ENCODE measurements around the gene JAKMIP1.
"Not testable (repeated sequence)": the region's sequence is repeated elsewhere in the genome, so short reads cannot be mapped to it uniquely, and the experiment has no call there.

The JAKMIP1 gene

DNA sequence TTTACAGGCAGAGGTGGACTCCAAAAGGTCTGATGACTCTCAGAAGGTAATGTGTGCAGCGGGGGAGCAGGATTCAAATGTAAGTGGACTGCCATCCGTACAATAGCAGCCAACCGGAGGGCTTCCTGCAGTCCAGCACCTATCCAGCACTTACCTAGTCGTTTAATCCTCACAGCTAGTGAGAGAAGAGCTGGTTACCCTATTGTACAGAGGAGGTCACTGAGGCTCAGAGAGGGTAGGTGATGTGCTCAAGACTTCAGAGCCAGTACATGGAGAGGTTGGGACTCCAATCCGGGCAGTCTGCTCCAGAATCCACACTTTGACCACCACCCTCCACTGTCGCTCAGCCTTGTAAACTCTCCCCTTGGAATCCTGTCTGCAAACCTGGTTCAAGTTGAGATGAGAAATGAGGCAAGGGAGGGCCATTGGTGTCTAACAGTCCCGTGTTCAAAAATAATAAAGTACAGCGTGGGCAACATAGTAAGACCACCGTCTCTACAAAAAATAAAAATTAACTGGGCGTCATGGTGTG lies 22.5 kb upstream of the JAKMIP1 start:
- TF ChIP-seq, protein P1, sequence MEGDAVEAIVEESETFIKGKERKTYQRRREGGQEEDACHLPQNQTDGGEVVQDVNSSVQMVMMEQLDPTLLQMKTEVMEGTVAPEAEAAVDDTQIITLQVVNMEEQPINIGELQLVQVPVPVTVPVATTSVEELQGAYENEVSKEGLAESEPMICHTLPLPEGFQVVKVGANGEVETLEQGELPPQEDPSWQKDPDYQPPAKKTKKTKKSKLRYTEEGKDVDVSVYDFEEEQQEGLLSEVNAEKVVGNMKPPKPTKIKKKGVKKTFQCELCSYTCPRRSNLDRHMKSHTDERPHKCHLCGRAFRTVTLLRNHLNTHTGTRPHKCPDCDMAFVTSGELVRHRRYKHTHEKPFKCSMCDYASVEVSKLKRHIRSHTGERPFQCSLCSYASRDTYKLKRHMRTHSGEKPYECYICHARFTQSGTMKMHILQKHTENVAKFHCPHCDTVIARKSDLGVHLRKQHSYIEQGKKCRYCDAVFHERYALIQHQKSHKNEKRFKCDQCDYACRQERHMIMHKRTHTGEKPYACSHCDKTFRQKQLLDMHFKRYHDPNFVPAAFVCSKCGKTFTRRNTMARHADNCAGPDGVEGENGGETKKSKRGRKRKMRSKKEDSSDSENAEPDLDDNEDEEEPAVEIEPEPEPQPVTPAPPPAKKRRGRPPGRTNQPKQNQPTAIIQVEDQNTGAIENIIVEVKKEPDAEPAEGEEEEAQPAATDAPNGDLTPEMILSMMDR (IDR thresholded peaks at IDR 0.05; ENCODE audit: insufficient read depth, low read depth, low read length, missing control alignments) = no peak
- no peak overlapping the region for H3K4me3 ChIP-seq (ENCODE audit: low read length)
- no peak for DNase-seq (ENCODE audit: low read depth)

DNA sequence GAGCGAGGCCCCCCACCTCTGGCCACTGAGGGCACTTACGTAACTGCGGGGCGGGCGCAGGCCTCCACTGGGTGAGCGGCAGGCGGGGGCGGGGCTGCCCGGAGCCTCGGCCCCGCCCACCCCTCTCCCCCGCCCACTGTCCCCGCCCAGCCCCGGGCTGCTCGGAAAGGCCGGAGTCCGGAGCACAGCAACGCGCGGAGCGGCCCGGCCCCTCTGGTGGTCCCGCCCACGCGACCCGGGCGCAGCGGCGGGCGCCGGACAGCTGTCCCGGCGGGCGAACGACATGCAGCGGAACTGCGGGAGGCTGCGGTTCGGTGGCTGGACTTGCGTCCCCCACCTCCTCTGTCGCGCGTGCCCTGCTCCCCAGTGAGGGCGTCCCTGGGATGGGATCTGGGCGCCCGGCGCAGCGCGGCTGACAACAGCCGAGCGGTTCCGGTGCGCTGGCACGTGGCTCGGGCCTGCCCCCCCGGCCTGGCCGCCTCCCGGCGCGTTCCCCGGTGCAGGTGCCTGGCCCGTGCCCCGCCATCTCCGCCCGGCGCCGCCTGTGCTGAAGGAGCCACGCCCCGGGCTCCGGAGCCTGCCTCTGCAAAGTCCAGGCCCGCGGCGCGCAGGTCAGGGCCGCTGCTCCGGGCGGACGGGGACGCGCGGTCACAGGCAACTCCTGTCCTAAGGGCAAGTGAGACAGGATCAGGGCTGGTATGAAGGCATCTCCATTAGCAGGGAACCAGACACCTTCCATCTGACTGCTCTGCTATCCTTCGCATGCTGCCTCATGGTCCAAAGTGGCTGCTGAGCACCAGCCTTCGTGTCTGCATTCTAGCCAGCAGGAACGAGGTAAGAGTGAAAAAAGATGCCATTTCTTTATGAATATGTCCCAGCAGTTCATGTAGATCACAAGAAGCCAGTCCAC lies 21.8 kb upstream of the JAKMIP1 start:
- TF ChIP-seq, protein P1 (IDR thresholded peaks at IDR 0.05; ENCODE audit: insufficient read depth, low read depth, low read length, missing control alignments) = no peak
- DNase-seq (ENCODE audit: low read depth) = peak; percentile 5
- no peak overlapping the region for H3K4me3 ChIP-seq (ENCODE audit: low read length)

DNA sequence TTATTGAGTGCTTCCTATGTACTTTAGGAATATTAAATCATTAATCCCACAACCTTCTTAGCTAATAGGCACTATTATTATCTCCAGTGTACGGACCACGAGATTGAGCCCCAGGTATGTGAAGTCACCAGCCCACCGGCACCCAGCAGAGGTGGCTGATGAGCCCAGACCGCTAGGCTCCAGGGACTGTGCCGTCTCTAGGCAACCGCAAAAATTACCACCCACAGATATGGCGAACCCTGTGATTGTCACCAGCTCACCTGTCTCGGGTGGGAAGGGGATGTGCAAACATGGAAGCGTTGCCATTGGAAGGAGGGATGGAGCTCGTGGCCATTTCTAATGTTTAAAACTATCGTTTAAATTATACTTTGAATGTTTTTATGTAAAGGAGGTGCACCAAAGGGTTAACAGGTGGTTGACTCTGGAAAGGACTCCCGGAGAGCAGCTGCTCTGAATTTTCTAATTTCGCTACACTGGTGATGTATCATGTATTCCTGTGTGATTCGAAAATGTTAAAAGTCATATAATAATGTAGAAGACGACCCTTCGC lies 21.0 kb upstream of the JAKMIP1 start:
- DNase-seq (ENCODE audit: low read depth) = no peak
- TF ChIP-seq, protein P1 (IDR thresholded peaks at IDR 0.05; ENCODE audit: insufficient read depth, low read depth, low read length, missing control alignments) = no peak
- no peak overlapping the region for H3K4me3 ChIP-seq (ENCODE audit: low read length)

DNA sequence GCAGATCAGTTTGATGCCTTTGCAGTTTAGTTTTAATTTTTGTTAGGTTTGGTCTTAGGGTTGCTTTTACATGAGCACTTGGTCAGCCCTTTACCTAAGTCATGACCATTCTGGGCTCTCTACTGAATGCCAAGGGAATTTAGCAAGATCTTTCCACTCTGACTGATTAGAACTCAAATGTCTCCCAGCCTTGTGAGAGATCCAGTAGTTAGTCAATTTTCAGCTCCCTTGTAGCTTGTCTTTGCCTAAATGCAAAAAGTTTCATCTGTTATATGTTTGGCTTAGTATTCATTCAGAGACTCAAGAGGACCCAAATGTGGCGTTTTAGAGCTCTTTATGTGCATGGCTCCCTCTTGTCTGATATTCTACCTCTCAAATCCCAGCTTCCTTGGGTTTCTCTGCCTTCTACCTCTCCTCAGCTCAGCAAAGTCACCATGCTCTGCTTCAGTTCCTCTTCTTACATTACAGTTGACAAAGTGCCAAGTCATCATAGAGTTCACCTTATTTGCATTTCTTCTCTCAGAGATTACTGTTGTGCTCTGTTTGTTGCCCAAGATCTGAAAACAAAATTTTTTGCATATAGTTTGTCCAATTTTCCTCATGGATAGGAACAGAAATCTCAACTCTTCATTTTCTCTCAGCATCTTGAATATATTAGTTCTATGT lies 17.5 kb upstream of the JAKMIP1 start:
- TF ChIP-seq, protein P1 (IDR thresholded peaks at IDR 0.05; ENCODE audit: insufficient read depth, low read depth, low read length, missing control alignments) = no peak
- no peak for DNase-seq (ENCODE audit: low read depth)
- H3K4me3 ChIP-seq (ENCODE audit: low read length) = no peak overlapping the region

DNA sequence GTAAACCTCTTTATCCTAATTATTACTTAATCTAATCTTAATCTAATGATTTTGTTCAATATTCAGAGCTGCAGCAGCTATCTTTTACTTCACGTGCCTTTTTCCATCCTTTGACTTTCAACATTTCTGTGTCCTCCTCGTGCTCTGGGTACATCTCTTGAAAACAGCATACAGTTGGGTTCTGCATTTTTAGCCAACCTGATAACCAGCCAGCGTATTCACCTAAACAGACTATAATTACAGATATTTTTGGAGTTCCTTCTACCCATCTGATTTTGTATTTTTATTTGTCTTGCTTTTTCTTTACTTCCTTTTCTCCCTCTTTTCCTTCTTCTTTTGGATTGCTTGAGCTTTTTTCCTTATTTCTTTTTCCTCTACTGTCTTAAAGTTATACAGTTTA lies 16.2 kb upstream of the JAKMIP1 start:
- H3K4me3 ChIP-seq (ENCODE audit: low read length) = no peak overlapping the region
- TF ChIP-seq, protein P1 (IDR thresholded peaks at IDR 0.05; ENCODE audit: insufficient read depth, low read depth, low read length, missing control alignments) = no peak
- no peak for DNase-seq (ENCODE audit: low read depth)

DNA sequence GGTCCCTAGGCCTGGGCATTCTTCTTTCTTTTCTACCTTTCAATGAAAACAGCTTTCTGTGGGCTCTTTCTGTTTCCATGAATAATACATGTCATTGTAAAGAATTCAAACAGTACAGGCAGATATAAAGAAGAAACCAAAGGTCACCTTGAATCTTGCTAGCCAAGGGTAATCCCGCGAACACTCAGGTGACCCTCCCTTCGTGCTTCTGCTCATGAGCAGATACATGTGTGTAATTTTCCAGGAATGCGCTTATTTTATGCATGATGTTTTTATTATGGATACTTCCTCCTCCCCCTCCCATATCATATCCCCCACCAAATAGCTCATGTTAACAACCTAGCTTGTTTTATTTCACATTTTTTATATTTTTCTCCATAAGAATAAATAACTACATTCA lies 9.6 kb upstream of the JAKMIP1 start:
- H3K4me3 ChIP-seq (ENCODE audit: low read length) = no peak overlapping the region
- DNase-seq (ENCODE audit: low read depth) = no peak
- TF ChIP-seq, protein P1 (IDR thresholded peaks at IDR 0.05; ENCODE audit: insufficient read depth, low read depth, low read length, missing control alignments) = no peak

DNA sequence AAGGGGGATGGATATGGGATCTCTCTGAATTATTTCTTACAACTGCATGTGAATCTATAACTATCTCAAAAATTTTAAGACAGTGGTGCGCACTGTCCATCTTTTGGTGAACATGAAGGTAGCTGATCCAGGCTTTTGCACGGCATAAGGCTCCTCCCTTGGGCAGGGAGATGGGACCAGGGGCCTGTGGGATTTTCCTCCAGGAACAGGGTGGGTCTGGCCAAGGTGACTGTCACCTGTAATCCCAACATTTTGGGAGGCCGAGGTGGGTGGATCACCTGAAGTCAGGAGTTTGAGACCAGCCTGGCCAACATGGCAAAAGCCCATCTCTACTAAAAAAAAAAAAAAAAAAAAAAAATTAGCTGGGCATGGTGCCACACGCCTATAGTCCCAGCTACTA lies 8.9 kb upstream of the JAKMIP1 start:
- not testable (repeated sequence) for DNase-seq (ENCODE audit: low read depth); H3K4me3 ChIP-seq (ENCODE audit: low read length)
